Measurements from ENCODE around the gene HRH1. TPM values are rescaled to one million over a fixed set of nuclear protein-coding genes. Genes with fewer than 3 reads are reported as not detected.
"Not testable (repeated sequence)": the region's sequence is repeated elsewhere in the genome, so short reads cannot be mapped to it uniquely, and the experiment has no call there.

Gene HRH1
- total RNA-seq, 1 donor from 2014 or later = 1.4 TPM

DNA sequence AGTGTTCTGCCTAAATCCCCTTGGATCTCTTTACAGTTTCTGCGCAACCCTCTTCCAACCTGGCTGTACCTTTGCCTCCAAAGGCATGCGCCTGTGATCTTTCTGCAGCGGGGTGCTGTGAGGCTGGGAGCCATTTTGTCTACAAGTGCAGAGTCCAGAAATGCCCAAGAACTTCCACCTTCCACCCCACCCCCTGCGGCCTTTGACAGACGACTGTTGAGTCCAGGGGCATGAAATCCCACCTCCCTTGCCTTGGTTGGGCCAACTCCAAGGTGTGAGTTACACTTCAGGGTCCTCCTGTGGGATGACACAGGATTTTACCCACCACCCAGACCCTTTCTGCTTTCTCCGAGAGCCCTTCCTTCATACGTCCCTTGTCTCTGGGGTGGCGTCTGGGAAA is 24.1 kb downstream of the HRH1 start:
- no peak for TF ChIP-seq CTCF (IDR thresholded peaks at IDR 0.05; ENCODE audit: borderline replicate concordance)
- no peaks in the 10 kb centered on the region for H3K4me1 ChIP-seq
- H3K4me3 ChIP-seq = no peak overlapping the region
- no peaks in the 10 kb centered on the region for H3K9me3 ChIP-seq (replicated peaks)
- H3K36me3 ChIP-seq = no peaks in the 10 kb centered on the region
- intact Hi-C loops (cut with micrococcal nuclease) = no loop called here
- no peak for DNase-seq
- no peak overlapping the region for H3K27ac ChIP-seq (replicated peaks)
- H3K27me3 ChIP-seq (ENCODE audit: low read depth) = no peaks in the 10 kb centered on the region

- H3K36me3 ChIP-seq; DNase-seq; H3K9me3 ChIP-seq (replicated peaks); H3K27me3 ChIP-seq (ENCODE audit: low read depth); intact Hi-C loops (cut with micrococcal nuclease); H3K4me3 ChIP-seq; H3K27ac ChIP-seq (replicated peaks): not testable (repeated sequence)
- H3K4me1 ChIP-seq = peaks cover 29% of the 10 kb centered on the region
These were observed 30.2 kb downstream of the HRH1 start for GRCh38 chr3:11184328-11184969.

DNA sequence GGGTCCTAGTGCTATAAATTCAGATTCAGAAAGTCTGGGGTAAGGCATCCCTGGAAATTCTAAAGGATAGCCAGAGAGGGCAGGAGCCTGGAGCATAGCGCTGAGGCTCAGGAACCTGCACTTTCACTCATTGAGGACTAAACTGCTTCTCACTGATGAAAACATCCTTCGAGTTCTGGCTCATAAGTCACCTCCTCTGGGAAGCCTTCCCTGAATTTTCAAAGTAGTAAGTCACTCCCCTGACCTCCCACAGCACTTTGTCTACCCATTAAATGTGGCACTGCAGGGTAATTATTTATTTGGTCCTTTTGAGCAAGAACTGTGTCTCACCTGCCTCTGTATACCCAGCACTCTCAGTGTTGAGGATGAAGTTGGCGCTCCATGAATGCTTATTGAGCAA is 30.9 kb downstream of the HRH1 start:
- peak overlapping the region; percentile 72 for H3K27ac ChIP-seq (replicated peaks)
- H3K9me3 ChIP-seq (replicated peaks) = no peaks in the 10 kb centered on the region
- no peak overlapping the region for H3K4me3 ChIP-seq
- no peak for DNase-seq
- peaks cover 29% of the 10 kb centered on the region for H3K4me1 ChIP-seq
- intact Hi-C loops (cut with micrococcal nuclease) = no loop called here
- no peaks in the 10 kb centered on the region for H3K27me3 ChIP-seq (ENCODE audit: low read depth)
- no peak for TF ChIP-seq CTCF (IDR thresholded peaks at IDR 0.05; ENCODE audit: borderline replicate concordance)
- H3K36me3 ChIP-seq = no peaks in the 10 kb centered on the region

DNA sequence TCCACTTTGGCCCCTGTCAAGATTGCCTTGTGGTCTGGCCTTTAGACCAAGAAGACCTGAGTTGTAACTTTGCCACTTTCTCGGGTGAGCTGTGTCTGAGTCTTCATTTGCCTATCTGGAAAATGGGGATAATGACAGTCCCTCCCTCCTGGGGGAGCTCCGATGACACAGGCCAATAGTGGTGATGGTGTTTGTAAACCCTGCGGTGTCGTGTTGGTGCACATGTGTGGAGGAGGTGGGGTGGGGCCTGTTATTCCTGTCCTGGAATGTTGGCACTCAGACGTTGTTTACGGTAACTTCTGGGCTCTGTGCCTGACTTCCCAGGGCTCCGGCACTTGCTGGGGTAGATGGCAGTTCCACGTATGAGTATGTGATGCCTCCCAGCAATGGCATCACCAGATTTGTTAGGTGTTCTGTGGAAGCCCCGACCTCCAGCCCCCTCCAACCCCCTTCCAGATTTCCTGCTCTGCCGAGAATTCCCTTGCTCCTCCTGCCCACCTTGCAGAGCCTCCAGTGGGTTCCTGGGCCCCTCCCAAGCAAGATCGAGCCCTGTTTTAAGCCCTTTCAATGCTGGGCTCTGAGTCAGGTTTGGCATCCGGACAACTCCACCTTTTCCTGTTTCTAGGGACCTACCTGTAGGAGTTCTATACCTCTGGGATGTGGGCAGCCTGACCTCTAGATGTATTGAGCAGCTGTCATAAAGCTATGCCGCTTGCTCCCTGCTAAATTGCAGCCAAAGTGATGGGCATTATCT is 31.4 kb downstream of the HRH1 start:
- no peaks in the 10 kb centered on the region for H3K27me3 ChIP-seq (ENCODE audit: low read depth)
- no peaks in the 10 kb centered on the region for H3K9me3 ChIP-seq (replicated peaks)
- H3K4me1 ChIP-seq = peaks cover 29% of the 10 kb centered on the region
- H3K27ac ChIP-seq (replicated peaks) = peak overlapping the region; percentile 72
- DNase-seq = peak; percentile 72
- H3K4me3 ChIP-seq = peak overlapping the region; percentile 18
- no peak for TF ChIP-seq CTCF (IDR thresholded peaks at IDR 0.05; ENCODE audit: borderline replicate concordance)
- no peaks in the 10 kb centered on the region for H3K36me3 ChIP-seq
- intact Hi-C loops (cut with micrococcal nuclease) = no loop called here

GRCh38 chr3:11186318-11186692 is 32.0 kb downstream of the HRH1 start:
- no peaks in the 10 kb centered on the region for H3K27me3 ChIP-seq (ENCODE audit: low read depth)
- H3K9me3 ChIP-seq (replicated peaks) = no peaks in the 10 kb centered on the region
- no peak overlapping the region for H3K4me3 ChIP-seq
- no peak for TF ChIP-seq CTCF (IDR thresholded peaks at IDR 0.05; ENCODE audit: borderline replicate concordance)
- peak overlapping the region; percentile 72 for H3K27ac ChIP-seq (replicated peaks)
- H3K36me3 ChIP-seq = no peaks in the 10 kb centered on the region
- DNase-seq = no peak
- intact Hi-C loops (cut with micrococcal nuclease) = no loop called here
- H3K4me1 ChIP-seq = peaks cover 29% of the 10 kb centered on the region

GRCh38 chr3:11186771-11187191 is 32.5 kb downstream of the HRH1 start:
- Histone ChIP-seq H3K36me3 (no peaks in the 10 kb centered on the region), H3K4me1 (peaks cover 29% of the 10 kb centered on the region), H3K27ac (replicated peaks) (peak overlapping the region; percentile 72), H3K27me3 (ENCODE audit: low read depth) (no peaks in the 10 kb centered on the region), H3K4me3 (no peak overlapping the region), H3K9me3 (replicated peaks) (no peaks in the 10 kb centered on the region)
- TF ChIP-seq CTCF (IDR thresholded peaks at IDR 0.05; ENCODE audit: borderline replicate concordance) = no peak
- DNase-seq = no peak
- intact Hi-C loops (cut with micrococcal nuclease) = no loop called here
